B cell (primary cell): Measurements from ENCODE around the gene FAM168A.

ENCODE experiments used
- CTCF ChIP-seq: fragments of 200-600 bp; IDR thresholded peaks from one replicate; pipeline ENCODE4 v1.8.0; 2022; ENCODE audit warnings: antibody characterized with exemption, mild to moderate bottlenecking
- EZH2 ChIP-seq: IDR thresholded peaks from 2 replicates; pipeline ENCODE4 v1.6.1; 2012; ENCODE audit warnings: borderline replicate concordance, low read depth, mild to moderate bottlenecking, moderate library complexity, low read length; ENCODE audit not compliant: insufficient read depth, poor library complexity, severe bottlenecking

GRCh38 chr11:73478737-73479347 is 119.1 kb downstream of the FAM168A start:
- TF ChIP-seq EZH2 = no peak
- TF ChIP-seq CTCF = no peak
